ENCODE data around the gene FGF1.

- TF ChIP-seq, protein P1, sequence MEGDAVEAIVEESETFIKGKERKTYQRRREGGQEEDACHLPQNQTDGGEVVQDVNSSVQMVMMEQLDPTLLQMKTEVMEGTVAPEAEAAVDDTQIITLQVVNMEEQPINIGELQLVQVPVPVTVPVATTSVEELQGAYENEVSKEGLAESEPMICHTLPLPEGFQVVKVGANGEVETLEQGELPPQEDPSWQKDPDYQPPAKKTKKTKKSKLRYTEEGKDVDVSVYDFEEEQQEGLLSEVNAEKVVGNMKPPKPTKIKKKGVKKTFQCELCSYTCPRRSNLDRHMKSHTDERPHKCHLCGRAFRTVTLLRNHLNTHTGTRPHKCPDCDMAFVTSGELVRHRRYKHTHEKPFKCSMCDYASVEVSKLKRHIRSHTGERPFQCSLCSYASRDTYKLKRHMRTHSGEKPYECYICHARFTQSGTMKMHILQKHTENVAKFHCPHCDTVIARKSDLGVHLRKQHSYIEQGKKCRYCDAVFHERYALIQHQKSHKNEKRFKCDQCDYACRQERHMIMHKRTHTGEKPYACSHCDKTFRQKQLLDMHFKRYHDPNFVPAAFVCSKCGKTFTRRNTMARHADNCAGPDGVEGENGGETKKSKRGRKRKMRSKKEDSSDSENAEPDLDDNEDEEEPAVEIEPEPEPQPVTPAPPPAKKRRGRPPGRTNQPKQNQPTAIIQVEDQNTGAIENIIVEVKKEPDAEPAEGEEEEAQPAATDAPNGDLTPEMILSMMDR (IDR thresholded peaks at IDR 0.05): no peak
- no peak for TF ChIP-seq POLR2A (IDR thresholded peaks at IDR 0.05)
These were observed 6.5 kb upstream of the FGF1 start for GRCh38 chr5:142692321-142692894.
